ENCODE measurements around the gene AIFM2.

DNA sequence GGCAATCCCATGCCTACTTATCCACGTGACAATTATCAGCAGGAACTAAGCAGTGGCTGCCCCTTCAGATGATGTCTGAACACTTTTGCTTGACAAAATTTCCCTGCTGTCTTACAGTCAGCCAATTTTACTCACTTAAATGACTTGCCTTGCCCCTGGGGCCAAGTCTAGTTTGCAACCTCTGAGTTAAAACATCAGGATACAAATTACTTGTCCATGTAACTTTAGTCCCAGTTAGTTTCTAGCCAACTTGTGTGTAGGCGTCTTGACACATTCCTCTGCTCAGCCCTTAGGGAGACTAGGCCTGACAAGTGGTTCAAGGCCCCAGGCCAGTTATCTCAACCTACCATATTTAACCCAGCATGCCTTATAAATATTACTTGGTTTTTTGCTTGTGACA, 25.5 kb upstream of the AIFM2 start:
- TF ChIP-seq, protein P1, sequence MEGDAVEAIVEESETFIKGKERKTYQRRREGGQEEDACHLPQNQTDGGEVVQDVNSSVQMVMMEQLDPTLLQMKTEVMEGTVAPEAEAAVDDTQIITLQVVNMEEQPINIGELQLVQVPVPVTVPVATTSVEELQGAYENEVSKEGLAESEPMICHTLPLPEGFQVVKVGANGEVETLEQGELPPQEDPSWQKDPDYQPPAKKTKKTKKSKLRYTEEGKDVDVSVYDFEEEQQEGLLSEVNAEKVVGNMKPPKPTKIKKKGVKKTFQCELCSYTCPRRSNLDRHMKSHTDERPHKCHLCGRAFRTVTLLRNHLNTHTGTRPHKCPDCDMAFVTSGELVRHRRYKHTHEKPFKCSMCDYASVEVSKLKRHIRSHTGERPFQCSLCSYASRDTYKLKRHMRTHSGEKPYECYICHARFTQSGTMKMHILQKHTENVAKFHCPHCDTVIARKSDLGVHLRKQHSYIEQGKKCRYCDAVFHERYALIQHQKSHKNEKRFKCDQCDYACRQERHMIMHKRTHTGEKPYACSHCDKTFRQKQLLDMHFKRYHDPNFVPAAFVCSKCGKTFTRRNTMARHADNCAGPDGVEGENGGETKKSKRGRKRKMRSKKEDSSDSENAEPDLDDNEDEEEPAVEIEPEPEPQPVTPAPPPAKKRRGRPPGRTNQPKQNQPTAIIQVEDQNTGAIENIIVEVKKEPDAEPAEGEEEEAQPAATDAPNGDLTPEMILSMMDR (IDR thresholded peaks at IDR 0.05), result no peak
- no peak for TF ChIP-seq FOXS1 (CRISPR knock-in tag; IDR thresholded peaks at IDR 0.05)
- TF ChIP-seq, protein P2, sequence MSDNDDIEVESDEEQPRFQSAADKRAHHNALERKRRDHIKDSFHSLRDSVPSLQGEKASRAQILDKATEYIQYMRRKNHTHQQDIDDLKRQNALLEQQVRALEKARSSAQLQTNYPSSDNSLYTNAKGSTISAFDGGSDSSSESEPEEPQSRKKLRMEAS (IDR thresholded peaks at IDR 0.05), result no peak
